BLaER1 treated with 17β-estradiol and CSF1 and Interleukin-3, amounts not matched to agents 10 nM and 100 nM (cell line): Measurements from ENCODE around the gene RABL3.

ENCODE experiments used
- H3K27ac ChIP-seq, 11 experiments: shearing (Covaris generic); formaldehyde crosslinking; 2 replicates each; pipeline ENCODE4 v1.8.1; 2022
- H3K27me3 ChIP-seq, 11 experiments: shearing (Covaris generic); formaldehyde crosslinking; 2 replicates each; pipeline ENCODE4 v1.8.1; 2022
- H3K36me3 ChIP-seq, 11 experiments: shearing (Covaris generic); formaldehyde crosslinking; 2 replicates each; pipeline ENCODE4 v1.8.1; 2022
- H3K4me1 ChIP-seq, 10 experiments: shearing (Covaris generic); formaldehyde crosslinking; 2 replicates each; pipeline ENCODE4 v1.8.1; 2022
- H3K4me2 ChIP-seq, 11 experiments: shearing (Covaris generic); formaldehyde crosslinking; 2 replicates each; pipeline ENCODE4 v1.8.1; 2022
- H3K4me3 ChIP-seq, 10 experiments: shearing (Covaris generic); formaldehyde crosslinking; 2 replicates each; pipeline ENCODE4 v1.8.1; 2022
- H3K9ac ChIP-seq, 11 experiments: shearing (Covaris generic); formaldehyde crosslinking; 2 replicates each; pipeline ENCODE4 v1.8.1; 2022
- H3K9me3 ChIP-seq, 11 experiments: shearing (Covaris generic); formaldehyde crosslinking; replicated peaks in 1 of 11; 2 replicates each; pipeline ENCODE4 v1.8.1; 2022
- H4K20me1 ChIP-seq, 11 experiments: shearing (Covaris generic); formaldehyde crosslinking; 2 replicates each; pipeline ENCODE4 v1.8.1; 2022
- Cebpa-rat ChIP-seq, 11 experiments: shearing (Covaris generic); IDR thresholded peaks; 2 replicates each; pipeline ENCODE4 v1.8.1; 2022

The RABL3 gene

GRCh38 chr3:120637851-120638559 lies 104.3 kb downstream of the RABL3 start:
- Histone ChIP-seq H3K36me3 (no peaks in the 10 kb centered on the region), H3K9me3 (peaks cover 10 to 22% (median 16%) of the 10 kb centered on the region in 11 experiments; a peak in 19 of 22 replicates), H3K27me3 (no peaks in the 10 kb centered on the region), H4K20me1 (no peaks in the 10 kb centered on the region), H3K9ac (no peak overlapping the region), H3K27ac (peak overlapping the region in 2 of 11 experiments; percentile 4 to 9; a peak in 1 of 22 replicates), H3K4me3 (no peak overlapping the region), H3K4me1 (peaks cover 27 to 44% (median 33%) of the 10 kb centered on the region in 10 experiments), H3K4me2 (peak overlapping the region in 2 of 11 experiments; percentile 30 to 54; a peak in 5 of 22 replicates)
- no peak for TF ChIP-seq Cebpa-rat (IDR thresholded peaks at IDR 0.05)

- H3K9ac ChIP-seq, result no peak overlapping the region
- H4K20me1 ChIP-seq, result no peaks in the 10 kb centered on the region
- TF ChIP-seq Cebpa-rat (IDR thresholded peaks at IDR 0.05), result no peak
- H3K36me3 ChIP-seq, result no peaks in the 10 kb centered on the region
- H3K27me3 ChIP-seq, result no peaks in the 10 kb centered on the region
- no peak overlapping the region for H3K4me3 ChIP-seq
- H3K27ac ChIP-seq, result no peak overlapping the region
- H3K4me2 ChIP-seq, result no peak overlapping the region
- H3K9me3 ChIP-seq, result peaks cover 10 to 22% (median 16%) of the 10 kb centered on the region in 11 experiments; a peak in 19 of 22 replicates
- peaks cover 18 to 33% (median 22%) of the 10 kb centered on the region in 10 experiments for H3K4me1 ChIP-seq
These were observed 105.4 kb downstream of the RABL3 start for GRCh38 chr3:120636795-120637401.
